ENCODE results near the gene PCLO.
"Not testable (repeated sequence)": the region's sequence is repeated elsewhere in the genome, so short reads cannot be mapped to it uniquely, and the experiment has no call there.

The PCLO gene

GRCh38 chr7:82729172-82730030, 433.3 kb downstream of the PCLO start:
- H3K27ac ChIP-seq = no peak overlapping the region
- H3K9me3 ChIP-seq (replicated peaks in 1 of 11) = no peaks in the 10 kb centered on the region
- H3K4me3 ChIP-seq = no peak overlapping the region
- no peaks in the 10 kb centered on the region for H3K27me3 ChIP-seq
- no peaks in the 10 kb centered on the region for H3K36me3 ChIP-seq
- no peaks in the 10 kb centered on the region for H4K20me1 ChIP-seq
- no peaks in the 10 kb centered on the region for H3K4me1 ChIP-seq
- H3K4me2 ChIP-seq = no peak overlapping the region
- TF ChIP-seq Cebpa-rat (IDR thresholded peaks at IDR 0.05) = no peak
- H3K9ac ChIP-seq = no peak overlapping the region

GRCh38 chr7:82726038-82726800, 436.5 kb downstream of the PCLO start:
- no peak overlapping the region for H3K27ac ChIP-seq
- no peaks in the 10 kb centered on the region for H4K20me1 ChIP-seq

DNA sequence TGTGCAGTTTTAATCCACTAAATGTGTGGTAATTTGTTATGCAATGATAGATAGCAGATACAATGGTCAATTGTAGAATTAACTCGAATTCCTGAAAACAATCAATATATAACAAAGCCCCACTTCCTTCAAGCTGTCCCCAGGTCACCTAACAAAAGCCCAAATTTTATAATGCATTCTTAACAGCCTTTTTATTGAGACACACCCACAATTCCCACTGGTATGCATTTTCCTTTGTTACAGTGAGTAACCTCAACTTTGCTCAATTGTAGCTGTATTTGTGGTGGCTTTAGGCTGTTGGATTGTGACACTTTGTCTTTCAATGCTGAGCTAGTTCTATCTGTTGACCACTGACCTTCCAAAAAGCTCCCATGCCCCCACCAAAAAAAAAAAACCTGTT, 439.3 kb downstream of the PCLO start:
- Histone ChIP-seq H3K36me3 (no peaks in the 10 kb centered on the region), H4K20me1 (no peaks in the 10 kb centered on the region), H3K27me3 (no peaks in the 10 kb centered on the region), H3K4me1 (peaks cover 0 to 6% (median 0%) of the 10 kb centered on the region in 10 experiments; a peak in 5 of 20 replicates), H3K27ac (no peak overlapping the region), H3K4me3 (no peak overlapping the region), H3K9ac (no peak overlapping the region), H3K4me2 (peak overlapping the region in 2 of 11 experiments; percentile 7 to 16; a peak in 2 of 22 replicates), H3K9me3 (replicated peaks in 1 of 11) (peaks cover 0 to 10% (median 0%) of the 10 kb centered on the region in 11 experiments; a peak in 2 of 22 replicates)
- TF ChIP-seq Cebpa-rat (IDR thresholded peaks at IDR 0.05) = no peak

More at GRCh38 chr7:82726038-82726800, 436.5 kb downstream of the PCLO start:
- H3K4me3 ChIP-seq = no peak overlapping the region
- no peak overlapping the region for H3K4me2 ChIP-seq
- H3K9ac ChIP-seq = no peak overlapping the region
- H3K36me3 ChIP-seq = no peaks in the 10 kb centered on the region
- no peaks in the 10 kb centered on the region for H3K27me3 ChIP-seq
- H3K4me1 ChIP-seq = peaks cover 0 to 6% (median 0%) of the 10 kb centered on the region in 10 experiments; a peak in 5 of 20 replicates
- no peak for TF ChIP-seq Cebpa-rat (IDR thresholded peaks at IDR 0.05)
- no peaks in the 10 kb centered on the region for H3K9me3 ChIP-seq (replicated peaks in 1 of 11)

GRCh38 chr7:82722946-82723345, 439.7 kb downstream of the PCLO start:
- Histone ChIP-seq H3K4me2 (no peak overlapping the region; a peak in 1 of 22 replicates), H3K4me1 (peaks cover 0 to 6% (median 0%) of the 10 kb centered on the region in 10 experiments; a peak in 5 of 20 replicates), H3K27ac (no peak overlapping the region), H3K9me3 (replicated peaks in 1 of 11) (peaks cover 0 to 10% (median 0%) of the 10 kb centered on the region in 11 experiments; a peak in 2 of 22 replicates), H4K20me1 (no peaks in the 10 kb centered on the region), H3K9ac (no peak overlapping the region), H3K27me3 (no peaks in the 10 kb centered on the region), H3K36me3 (no peaks in the 10 kb centered on the region), H3K4me3 (no peak overlapping the region)
- TF ChIP-seq Cebpa-rat (IDR thresholded peaks at IDR 0.05) = no peak

DNA sequence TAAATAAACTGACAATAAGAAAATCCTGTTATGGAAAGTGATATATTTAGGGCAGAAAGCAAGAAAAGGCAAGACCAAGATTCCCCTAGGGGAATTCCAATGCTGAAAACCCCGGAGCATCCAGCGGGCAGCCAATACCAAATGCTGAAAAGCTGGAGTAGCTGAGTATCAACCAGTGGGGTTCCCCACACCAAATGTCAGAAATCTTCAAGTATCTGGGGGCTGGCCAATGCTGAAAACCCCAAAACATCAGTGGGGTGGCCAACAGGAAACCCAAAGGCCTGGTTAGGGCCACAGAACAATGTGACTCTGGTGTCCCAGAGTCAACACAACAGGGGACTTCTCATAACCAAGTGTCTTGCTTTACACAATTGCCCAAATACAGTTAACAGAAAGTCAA, 447.3 kb downstream of the PCLO start:
- Histone ChIP-seq H3K9me3 (replicated peaks in 1 of 11) (peaks cover 0 to 10% (median 0%) of the 10 kb centered on the region in 11 experiments; a peak in 2 of 22 replicates), H3K4me2 (no peak overlapping the region), H3K4me3 (no peak overlapping the region), H3K4me1 (no peaks in the 10 kb centered on the region), H3K27ac (no peak overlapping the region), H4K20me1 (no peaks in the 10 kb centered on the region), H3K27me3 (no peaks in the 10 kb centered on the region), H3K9ac (no peak overlapping the region), H3K36me3 (no peaks in the 10 kb centered on the region)
- no peak for TF ChIP-seq Cebpa-rat (IDR thresholded peaks at IDR 0.05)

DNA sequence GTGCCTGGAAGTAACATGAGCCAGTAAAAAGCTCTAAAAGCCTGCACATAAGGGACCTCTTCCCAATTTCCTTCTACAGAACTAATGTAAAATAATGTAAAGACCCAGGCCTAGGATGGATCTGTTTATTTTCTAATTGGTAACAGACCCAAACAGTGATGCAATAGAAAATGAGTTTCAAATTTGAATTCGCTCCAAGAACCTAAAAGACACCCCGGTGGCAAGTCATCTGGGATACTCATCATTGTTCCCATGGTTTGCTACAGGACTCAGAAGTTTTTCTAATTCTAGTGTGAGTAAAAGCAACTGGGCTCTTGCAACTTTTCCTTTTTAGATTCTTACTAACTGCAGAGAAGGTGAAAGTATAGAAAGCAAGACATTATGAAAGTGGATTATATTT, 447.8 kb downstream of the PCLO start:
- no peak overlapping the region for H3K27ac ChIP-seq
- TF ChIP-seq Cebpa-rat (IDR thresholded peaks at IDR 0.05) = no peak
- no peak overlapping the region for H3K4me3 ChIP-seq
- no peaks in the 10 kb centered on the region for H4K20me1 ChIP-seq
- no peaks in the 10 kb centered on the region for H3K27me3 ChIP-seq
- H3K9ac ChIP-seq = no peak overlapping the region
- no peaks in the 10 kb centered on the region for H3K36me3 ChIP-seq
- H3K4me1 ChIP-seq = no peaks in the 10 kb centered on the region
- no peak overlapping the region for H3K4me2 ChIP-seq
- H3K9me3 ChIP-seq (replicated peaks in 1 of 11) = peaks cover 0 to 10% (median 0%) of the 10 kb centered on the region in 11 experiments; a peak in 2 of 22 replicates

DNA sequence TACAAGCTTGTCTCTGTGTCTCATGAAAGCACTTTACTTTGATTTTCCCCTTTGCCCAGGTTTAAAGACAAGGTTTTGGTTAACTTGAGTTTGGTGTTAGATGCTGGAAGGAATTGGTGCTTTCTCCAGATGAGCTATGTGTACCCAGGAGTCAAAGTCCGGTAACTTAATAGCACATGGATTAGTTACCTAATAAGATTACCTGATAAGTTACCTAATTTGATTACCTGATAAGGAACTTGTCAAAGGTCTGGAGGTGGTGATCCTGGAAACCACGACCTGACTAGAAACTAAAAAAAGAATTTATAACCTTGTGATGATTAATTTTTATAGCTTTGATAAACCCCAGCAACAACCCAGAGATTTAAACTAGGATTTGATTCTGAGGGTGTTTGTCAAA, 449.2 kb downstream of the PCLO start:
- H3K9me3 ChIP-seq (replicated peaks in 1 of 11) = no peaks in the 10 kb centered on the region
- H3K4me1 ChIP-seq = no peaks in the 10 kb centered on the region
- no peaks in the 10 kb centered on the region for H4K20me1 ChIP-seq
- no peaks in the 10 kb centered on the region for H3K36me3 ChIP-seq
- no peaks in the 10 kb centered on the region for H3K27me3 ChIP-seq
- H3K9ac ChIP-seq = no peak overlapping the region
- no peak overlapping the region for H3K27ac ChIP-seq
- H3K4me2 ChIP-seq = no peak overlapping the region
- no peak for TF ChIP-seq Cebpa-rat (IDR thresholded peaks at IDR 0.05)
- H3K4me3 ChIP-seq = no peak overlapping the region

- H3K27me3 ChIP-seq; H3K4me2 ChIP-seq; H3K36me3 ChIP-seq; H3K9me3 ChIP-seq (replicated peaks in 1 of 11); H4K20me1 ChIP-seq; H3K9ac ChIP-seq; H3K27ac ChIP-seq; H3K4me1 ChIP-seq; H3K4me3 ChIP-seq: not testable (repeated sequence)
Measured at GRCh38 chr7:82706344-82706743, 456.3 kb downstream of the PCLO start.

DNA sequence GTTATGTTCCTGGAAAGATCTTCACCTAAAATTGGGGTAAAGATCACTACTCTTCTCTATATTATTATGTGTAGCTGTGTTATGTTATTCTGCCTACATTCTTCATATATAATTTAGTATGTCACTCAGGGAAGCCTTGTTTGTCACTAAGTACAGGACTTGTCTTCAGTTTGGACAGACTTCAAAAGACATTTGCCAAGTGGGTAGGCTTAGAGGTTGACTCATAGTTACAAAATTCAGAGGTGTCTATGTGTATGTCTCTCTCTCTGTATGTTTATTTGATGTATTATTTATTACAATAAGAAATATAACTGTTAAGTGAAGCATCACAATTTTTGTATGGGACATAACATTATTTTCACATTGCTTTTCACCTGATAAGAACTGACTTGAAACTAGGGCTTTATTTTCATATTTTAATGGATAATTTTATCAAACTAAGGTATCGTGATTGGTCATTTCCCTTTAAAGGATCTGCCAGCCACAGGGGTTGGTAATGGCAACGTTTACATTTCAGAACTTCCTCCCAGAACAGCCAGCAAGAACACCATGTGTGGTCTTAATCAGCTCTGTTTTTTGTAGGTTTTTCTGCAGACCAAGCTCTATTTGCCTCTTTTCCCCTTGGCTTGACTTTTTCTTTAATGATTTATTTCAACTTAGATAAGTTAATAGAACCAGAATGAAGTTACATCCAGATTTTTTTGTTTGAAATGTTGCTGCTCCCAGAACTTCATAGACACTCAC, 457.0 kb downstream of the PCLO start:
- H3K4me1 ChIP-seq = no peaks in the 10 kb centered on the region
- no peak overlapping the region for H3K9ac ChIP-seq
- H3K4me2 ChIP-seq = no peak overlapping the region
- no peak for TF ChIP-seq Cebpa-rat (IDR thresholded peaks at IDR 0.05)
- no peak overlapping the region for H3K4me3 ChIP-seq
- H3K27me3 ChIP-seq = no peaks in the 10 kb centered on the region
- no peak overlapping the region for H3K27ac ChIP-seq
- H3K36me3 ChIP-seq = no peaks in the 10 kb centered on the region
- no peaks in the 10 kb centered on the region for H4K20me1 ChIP-seq
- H3K9me3 ChIP-seq (replicated peaks in 1 of 11) = no peaks in the 10 kb centered on the region
